HUES64 (cell line): ENCODE data around the gene IL10.

Experiments
- H3K27ac ChIP-seq: 2 replicates; pipeline ENCODE4 v1.7.0; 2013; ENCODE audit warnings: low read depth, low read length, inconsistent platforms
- H3K27me3 ChIP-seq: 2 replicates; pipeline ENCODE4 v1.6.1; 2013; ENCODE audit warnings: mild to moderate bottlenecking, low read length; ENCODE audit not compliant: insufficient read depth
- H3K36me3 ChIP-seq: 2 replicates; pipeline ENCODE4 v1.6.1; 2013; ENCODE audit warnings: mild to moderate bottlenecking, low read length; ENCODE audit not compliant: insufficient read depth
- H3K4me1 ChIP-seq: 2 replicates; pipeline ENCODE4 v1.6.1; 2013; ENCODE audit warnings: mild to moderate bottlenecking, low read length, moderate library complexity; ENCODE audit not compliant: insufficient read depth
- H3K4me3 ChIP-seq: 2 replicates; pipeline ENCODE4 v1.5.1; 2013; ENCODE audit warnings: mild to moderate bottlenecking, low read length, moderate library complexity
- H3K9ac ChIP-seq: 2 replicates; pipeline ENCODE4 v1.6.1; 2013; ENCODE audit warnings: mild to moderate bottlenecking, low read depth, low read length
- H3K9me3 ChIP-seq: 2 replicates; pipeline ENCODE4 v1.6.1; 2013; ENCODE audit warnings: low read depth, low read length; ENCODE audit not compliant: insufficient read depth
- WGBS: fragments of 150-250, 120-280 bp; methylation state at CpG from one replicate; pipeline ENCODE4 v1.1.7; 2013; ENCODE audit warnings: missing lambda C conversion rate; 5-methylcytosine and 5-hydroxymethylcytosine counted together

IL10 gene

GRCh38 chr1:206802401-206802800 lies 30.1 kb upstream of the IL10 start:
- 92% methylated on average over 4 of the region's 4 CpGs for WGBS
- H3K4me1 ChIP-seq, result no peaks in the 10 kb centered on the region
- no peak overlapping the region for H3K4me3 ChIP-seq
- H3K36me3 ChIP-seq, result no peaks in the 10 kb centered on the region
- no peak overlapping the region for H3K27ac ChIP-seq
- H3K9me3 ChIP-seq, result no peaks in the 10 kb centered on the region
- H3K27me3 ChIP-seq, result 0 out of 2 replicates have a peak, but pooled peaks cover 6% of the 10 kb centered on the region
- H3K9ac ChIP-seq, result no peak overlapping the region

DNA sequence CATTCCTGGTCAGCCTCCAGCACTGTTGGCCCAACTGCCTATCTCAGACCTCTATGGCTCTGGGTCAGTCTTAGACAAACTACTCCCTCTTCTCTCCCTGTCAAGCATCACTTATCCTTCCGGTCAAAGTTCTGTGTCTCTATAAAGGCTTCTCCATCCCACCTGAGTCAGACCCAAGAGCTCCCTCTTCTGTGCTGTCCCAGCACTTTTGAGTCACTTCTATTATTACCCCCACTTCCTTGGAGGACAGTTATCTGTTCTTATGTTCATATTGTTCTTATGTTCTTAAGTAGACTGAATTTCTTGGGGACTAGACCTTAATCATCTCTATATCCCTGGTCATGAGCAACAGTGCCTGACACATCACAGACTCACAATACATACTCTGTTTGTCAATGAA lies 29.2 kb upstream of the IL10 start:
- Histone ChIP-seq H3K9me3 (no peaks in the 10 kb centered on the region), H3K4me3 (no peak overlapping the region), H3K4me1 (no peaks in the 10 kb centered on the region), H3K36me3 (no peaks in the 10 kb centered on the region), H3K27me3 (0 out of 2 replicates have a peak, but pooled peaks cover 6% of the 10 kb centered on the region), H3K9ac (no peak overlapping the region), H3K27ac (no peak overlapping the region)
- 89% methylated on average over 1 of the region's 1 CpG for WGBS

- Histone ChIP-seq H3K4me1 (no peaks in the 10 kb centered on the region), H3K9ac (no peak overlapping the region), H3K9me3 (no peaks in the 10 kb centered on the region), H3K27me3 (0 out of 2 replicates have a peak, but pooled peaks cover 3% of the 10 kb centered on the region), H3K4me3 (no peak overlapping the region), H3K27ac (no peak overlapping the region), H3K36me3 (no peaks in the 10 kb centered on the region)
- WGBS, result 95% methylated on average over 2 of the region's 3 CpGs
Observed at GRCh38 chr1:206800891-206801290, 28.6 kb upstream of the IL10 start.

DNA sequence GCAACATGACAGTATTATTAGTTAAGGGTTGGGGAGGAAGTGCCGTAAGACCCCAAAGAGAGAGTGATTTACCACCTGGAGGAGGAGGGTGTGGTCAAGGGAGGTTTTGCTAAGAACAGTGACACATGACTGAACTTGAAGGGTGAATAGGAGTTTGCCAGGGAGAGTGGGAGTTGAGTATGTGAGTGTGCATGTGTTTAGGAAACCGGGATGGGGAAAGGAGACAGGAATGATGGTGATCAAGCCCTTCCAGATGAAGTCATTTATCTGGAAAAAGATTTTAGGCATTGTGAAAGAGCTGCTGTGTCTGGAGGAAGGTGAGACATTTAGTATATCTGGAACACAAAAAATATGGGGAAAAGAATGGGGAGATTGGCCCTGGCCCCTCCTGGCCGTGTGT lies 28.1 kb upstream of the IL10 start:
- Histone ChIP-seq H3K4me1 (no peaks in the 10 kb centered on the region), H3K27ac (no peak overlapping the region), H3K4me3 (no peak overlapping the region), H3K9ac (no peak overlapping the region), H3K9me3 (no peaks in the 10 kb centered on the region), H3K36me3 (no peaks in the 10 kb centered on the region), H3K27me3 (no peaks in the 10 kb centered on the region)
- WGBS, result 91% methylated on average over 3 of the region's 3 CpGs

DNA sequence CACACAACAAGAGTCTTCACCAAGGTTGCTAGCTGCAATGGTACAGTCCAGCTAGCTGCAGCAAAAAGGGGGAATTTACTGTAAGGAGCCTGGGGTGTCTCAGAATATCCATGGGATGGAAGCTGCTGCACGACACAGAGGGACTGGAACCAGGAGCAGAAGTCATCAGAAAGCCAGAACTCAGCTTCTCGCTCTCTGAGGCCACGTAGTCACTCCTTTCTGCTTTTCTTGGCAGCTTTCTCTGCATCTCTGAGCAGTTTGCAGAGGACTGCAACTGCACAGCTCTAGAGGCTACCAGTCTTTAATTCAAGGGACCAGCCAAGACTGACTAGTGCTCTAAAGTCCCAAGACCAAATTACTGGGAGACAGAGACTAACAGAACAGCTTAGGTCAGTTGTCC lies 27.0 kb upstream of the IL10 start:
- no peaks in the 10 kb centered on the region for H3K9me3 ChIP-seq
- no peak overlapping the region for H3K27ac ChIP-seq
- H3K4me3 ChIP-seq, result no peak overlapping the region
- H3K4me1 ChIP-seq, result no peaks in the 10 kb centered on the region
- 88% methylated on average over 3 of the region's 3 CpGs for WGBS
- 0 out of 2 replicates have a peak, but pooled peaks cover 3% of the 10 kb centered on the region for H3K27me3 ChIP-seq
- H3K9ac ChIP-seq, result no peak overlapping the region
- H3K36me3 ChIP-seq, result no peaks in the 10 kb centered on the region

DNA sequence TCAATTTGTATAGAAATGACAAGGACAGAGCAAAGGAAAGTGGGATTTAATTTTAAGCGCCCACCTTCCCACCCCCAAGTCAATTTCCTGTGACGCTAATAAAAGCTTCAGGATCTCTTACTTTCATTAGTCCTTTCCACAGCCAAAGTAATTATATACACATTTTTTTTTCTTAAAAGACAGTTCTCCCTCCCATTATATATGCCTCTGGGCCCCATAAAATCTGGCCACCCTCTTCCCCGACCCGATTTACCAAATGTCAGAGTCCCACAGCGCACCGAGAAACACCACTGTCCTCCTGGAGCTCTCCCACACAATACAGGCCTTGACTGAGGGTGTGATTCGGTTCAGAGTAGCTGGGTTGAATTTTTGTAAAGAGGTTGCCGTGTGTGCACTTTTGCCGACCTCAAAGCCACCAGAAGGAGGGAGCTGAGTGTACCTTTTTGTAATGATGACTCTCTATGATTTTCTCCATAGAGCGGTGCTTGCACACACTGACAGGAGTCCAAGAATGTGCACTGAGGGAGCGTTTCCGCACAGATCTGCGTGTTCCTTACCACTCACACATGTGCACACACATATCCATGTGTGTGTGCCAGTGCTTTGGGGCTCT lies 26.2 kb upstream of the IL10 start:
- WGBS, result 90% methylated on average over 13 of the region's 13 CpGs
- no peak overlapping the region for H3K27ac ChIP-seq

DNA sequence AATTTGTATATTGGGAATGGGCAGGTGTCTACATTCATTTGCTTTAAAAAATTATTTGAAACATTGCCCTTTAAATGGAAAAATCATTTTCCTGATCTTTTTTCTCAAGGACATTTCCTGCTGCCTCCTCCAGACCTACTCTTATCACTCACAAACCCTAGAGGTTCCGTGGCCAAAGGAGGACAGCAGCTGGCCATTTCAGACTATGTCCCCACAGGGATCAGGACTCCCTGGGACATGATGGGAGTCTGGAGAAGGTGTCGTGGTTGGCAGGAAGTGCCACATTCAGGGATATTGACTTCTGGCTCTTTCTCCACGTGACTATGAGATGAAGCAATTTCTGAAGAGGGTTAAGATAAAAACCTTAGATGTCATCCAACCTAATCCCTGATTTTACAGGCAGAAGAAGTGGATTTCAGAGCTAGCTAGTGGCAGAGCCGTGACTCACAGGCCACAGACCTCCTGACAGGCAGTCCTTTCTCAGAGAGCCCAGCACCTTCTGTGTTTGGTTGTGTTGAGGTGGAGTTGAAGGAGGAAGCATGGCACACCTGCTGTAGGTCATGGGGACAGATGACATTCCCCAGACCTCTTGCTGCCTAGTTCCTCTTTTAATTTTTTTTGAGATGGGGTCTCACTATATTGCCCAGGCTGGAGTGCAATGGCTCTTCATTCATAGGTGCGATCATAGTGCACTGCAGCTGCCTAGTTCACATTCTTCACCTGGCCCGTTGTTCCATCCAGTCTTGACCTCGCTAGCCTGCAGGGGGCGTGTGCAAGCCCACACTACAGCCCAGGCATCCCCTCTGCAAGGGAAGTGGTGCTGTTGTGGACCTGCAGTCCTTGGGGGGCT lies 25.5 kb upstream of the IL10 start:
- WGBS, result 62% methylated on average over 7 of the region's 8 CpGs
- H3K9ac ChIP-seq, result no peak overlapping the region
- H3K9me3 ChIP-seq, result no peaks in the 10 kb centered on the region
- H3K27ac ChIP-seq, result no peak overlapping the region
- H3K4me3 ChIP-seq, result no peak overlapping the region
- no peaks in the 10 kb centered on the region for H3K4me1 ChIP-seq
- H3K27me3 ChIP-seq, result 0 out of 2 replicates have a peak, but pooled peaks cover 3% of the 10 kb centered on the region
- no peaks in the 10 kb centered on the region for H3K36me3 ChIP-seq

More for the DNA sequence above, 26.2 kb upstream of the IL10 start:
- Histone ChIP-seq H3K4me3 (no peak overlapping the region), H3K36me3 (no peaks in the 10 kb centered on the region), H3K4me1 (no peaks in the 10 kb centered on the region), H3K9ac (no peak overlapping the region), H3K27me3 (0 out of 2 replicates have a peak, but pooled peaks cover 3% of the 10 kb centered on the region), H3K9me3 (no peaks in the 10 kb centered on the region)

DNA sequence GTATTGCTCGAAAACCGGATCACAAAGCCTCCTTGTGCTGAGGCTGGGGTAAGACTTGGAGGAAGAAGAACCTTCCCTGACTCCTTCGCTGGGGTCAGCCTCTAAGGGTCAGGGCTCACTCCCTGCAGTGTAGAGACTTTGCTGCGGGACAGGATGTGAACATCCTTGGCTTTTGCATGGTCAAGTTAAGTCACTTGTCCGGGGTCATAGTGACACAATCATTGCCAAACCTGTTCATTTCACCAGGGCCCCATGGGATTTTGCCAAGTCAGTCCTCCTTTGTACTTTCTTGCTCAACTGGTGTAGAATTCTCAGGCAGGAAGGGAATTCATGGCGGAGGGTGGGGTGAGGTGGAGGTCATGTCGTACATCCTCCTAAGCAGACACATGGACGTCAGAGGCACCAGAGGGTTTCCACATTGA lies 24.7 kb upstream of the IL10 start:
- H3K9ac ChIP-seq, result no peak overlapping the region
- H3K27ac ChIP-seq, result no peak overlapping the region
- H3K36me3 ChIP-seq, result no peaks in the 10 kb centered on the region
- WGBS, result 91% methylated on average over 8 of the region's 8 CpGs
- H3K4me1 ChIP-seq, result no peaks in the 10 kb centered on the region
- no peak overlapping the region for H3K4me3 ChIP-seq
- H3K27me3 ChIP-seq, result 0 out of 2 replicates have a peak, but pooled peaks cover 3% of the 10 kb centered on the region
- H3K9me3 ChIP-seq, result no peaks in the 10 kb centered on the region

GRCh38 chr1:206796116-206796515 lies 23.8 kb upstream of the IL10 start:
- no peaks in the 10 kb centered on the region for H3K4me1 ChIP-seq
- no peaks in the 10 kb centered on the region for H3K9me3 ChIP-seq
- no peaks in the 10 kb centered on the region for H3K36me3 ChIP-seq
- no peak overlapping the region for H3K9ac ChIP-seq
- H3K27ac ChIP-seq, result no peak overlapping the region
- WGBS, result 89% methylated on average over 3 of the region's 3 CpGs
- 0 out of 2 replicates have a peak, but pooled peaks cover 3% of the 10 kb centered on the region for H3K27me3 ChIP-seq
- H3K4me3 ChIP-seq, result no peak overlapping the region

DNA sequence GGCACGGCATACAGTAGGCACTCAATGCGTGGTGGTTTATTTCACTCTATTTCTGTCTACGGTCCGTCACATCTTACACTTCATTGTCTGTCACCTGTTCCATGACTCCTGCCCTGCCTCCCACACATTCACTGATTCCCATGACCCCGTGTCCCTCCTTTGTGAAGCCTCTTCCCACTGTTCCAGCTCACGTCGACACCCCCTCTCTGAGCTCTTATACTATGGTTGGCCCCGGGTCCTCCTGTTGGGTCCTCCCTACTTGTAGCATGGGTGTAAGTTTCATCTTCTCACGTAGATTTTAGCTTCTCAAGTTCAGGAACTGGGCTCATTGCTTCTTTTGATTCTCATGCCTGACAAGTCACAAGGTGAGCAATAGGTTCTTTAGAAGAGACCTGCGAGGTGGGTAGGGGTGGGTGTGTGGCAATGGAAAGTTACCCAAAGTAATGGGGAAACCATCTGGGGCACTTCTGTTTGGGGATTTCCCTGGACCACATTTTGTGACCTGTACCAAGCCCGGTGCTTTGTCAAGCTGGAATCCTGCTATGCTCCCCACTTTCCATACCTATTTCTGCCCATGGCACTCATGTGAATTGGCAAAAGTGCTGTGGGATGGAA lies 22.1 kb upstream of the IL10 start:
- Histone ChIP-seq H3K9ac (no peak overlapping the region), H3K27ac (no peak overlapping the region), H3K36me3 (no peaks in the 10 kb centered on the region), H3K27me3 (0 out of 2 replicates have a peak, but pooled peaks cover 3% of the 10 kb centered on the region), H3K9me3 (no peaks in the 10 kb centered on the region), H3K4me3 (no peak overlapping the region), H3K4me1 (no peaks in the 10 kb centered on the region)
- 94% methylated on average over 11 of the region's 11 CpGs for WGBS

- Histone ChIP-seq H3K4me3 (no peak overlapping the region), H3K9me3 (no peaks in the 10 kb centered on the region), H3K27me3 (0 out of 2 replicates have a peak, but pooled peaks cover 3% of the 10 kb centered on the region), H3K27ac (no peak overlapping the region), H3K9ac (no peak overlapping the region), H3K4me1 (no peaks in the 10 kb centered on the region), H3K36me3 (no peaks in the 10 kb centered on the region)
- 76% methylated on average over 6 of the region's 7 CpGs for WGBS
Observed at GRCh38 chr1:206793620-206794019, 21.3 kb upstream of the IL10 start.
